ENCODE measurements around the gene ACVR2A. TPM values are rescaled to one million over a fixed set of nuclear protein-coding genes. Genes with fewer than 3 reads are reported as not detected.

ACVR2A gene
- total and polyA plus RNA-seq, 9 of the 15 experiments (the other 6 are each of a cell fraction or from before 2014, with no cell fraction given) = 1.2 to 3.9 (median 2.4) TPM

DNA sequence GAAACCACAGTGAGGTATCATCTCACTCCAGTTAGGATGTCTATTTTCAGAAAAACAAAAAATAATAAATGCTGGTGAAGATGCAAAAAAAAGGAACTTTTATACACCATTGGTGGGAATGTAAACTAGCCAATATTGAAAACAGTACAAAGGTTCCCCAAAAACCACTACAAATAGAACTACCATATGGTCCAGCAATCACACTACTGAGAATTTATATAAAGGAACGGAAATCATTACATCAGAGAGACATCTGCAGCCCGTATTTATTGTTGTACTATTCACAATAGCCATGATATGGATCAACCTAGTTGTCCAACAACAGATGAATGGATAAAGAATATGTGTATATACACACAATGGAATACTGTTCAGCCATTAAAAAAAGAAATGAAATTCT, 123.7 kb downstream of the ACVR2A start:
- Histone ChIP-seq H3K36me3 (ENCODE audit: control insufficient read depth, insufficient read depth, low read length) (peaks cover 14% of the 10 kb centered on the region; the same call in 2 of the 3 replicates), H2AFZ (ENCODE audit: low read depth, low read length) (no peak overlapping the region), H3K4me1 (replicated peaks in 1 of 2; ENCODE audit: control insufficient read depth in 2 of 2, insufficient read depth in 2 of 2, low read length in 2 of 2) (no peaks in the 10 kb centered on the region), H3K9me1 (ENCODE audit: control insufficient read depth, insufficient read depth, low read length) (no peaks in the 10 kb centered on the region), H3K27me3 (ENCODE audit: control insufficient read depth in 2 of 2, insufficient read depth in 2 of 2, low read length in 2 of 2) (no peaks in the 10 kb centered on the region), H3K4me3 (no peak overlapping the region), H3K9me3 (replicated peaks; ENCODE audit: control insufficient read depth, insufficient read depth, low read depth, low read length) (0 out of 2 replicates have a peak, but pooled peaks cover 2% of the 10 kb centered on the region), H4K20me1 (replicated peaks; ENCODE audit: control insufficient read depth, insufficient read depth, low read length) (no peaks in the 10 kb centered on the region), H3K9ac (ENCODE audit: insufficient read depth in 1 of 2, low read depth in 2 of 2, low read length in 2 of 2) (no peak overlapping the region), H3K27ac (ENCODE audit: extremely low read depth, low read depth, low read length) (no peak overlapping the region), H3K4me2 (ENCODE audit: insufficient read depth, low read length) (no peak overlapping the region), H3K79me2 (ENCODE audit: control insufficient read depth, insufficient read depth, low read length) (peaks cover 3% of the 10 kb centered on the region; the same call in 1 of the 3 replicates)
- no peak for DNase-seq (ENCODE audit: extremely low read depth in 1 of 4, low spot score in 3 of 4)
- BruUV-seq (replicated peaks) = no TSS peak
- in situ Hi-C loops (cut with MboI) (no loop called here), intact Hi-C loops (cut with micrococcal nuclease) (no loop called here)
- 83% methylated on average over 2 of the region's 2 CpGs for WGBS (ENCODE audit: insufficient coverage, low coverage, missing lambda C conversion rate)
- ChIA-PET CTCF (ENCODE audit: low intra/inter-chr PET ratio) (no interaction called here), POLR2A (no interaction called here)
- TF ChIP-seq ZNF311 (CRISPR knock-in tag; IDR thresholded peaks at IDR 0.05) = no peak
- TF ChIP-seq NR2F6 (CRISPR knock-in tag; IDR thresholded peaks at IDR 0.05) = no peak
- TF ChIP-seq NFE2L1 (tag; IDR thresholded peaks at IDR 0.05; ENCODE audit: borderline replicate concordance, low read depth) = no peak
- TF ChIP-seq, protein P1, sequence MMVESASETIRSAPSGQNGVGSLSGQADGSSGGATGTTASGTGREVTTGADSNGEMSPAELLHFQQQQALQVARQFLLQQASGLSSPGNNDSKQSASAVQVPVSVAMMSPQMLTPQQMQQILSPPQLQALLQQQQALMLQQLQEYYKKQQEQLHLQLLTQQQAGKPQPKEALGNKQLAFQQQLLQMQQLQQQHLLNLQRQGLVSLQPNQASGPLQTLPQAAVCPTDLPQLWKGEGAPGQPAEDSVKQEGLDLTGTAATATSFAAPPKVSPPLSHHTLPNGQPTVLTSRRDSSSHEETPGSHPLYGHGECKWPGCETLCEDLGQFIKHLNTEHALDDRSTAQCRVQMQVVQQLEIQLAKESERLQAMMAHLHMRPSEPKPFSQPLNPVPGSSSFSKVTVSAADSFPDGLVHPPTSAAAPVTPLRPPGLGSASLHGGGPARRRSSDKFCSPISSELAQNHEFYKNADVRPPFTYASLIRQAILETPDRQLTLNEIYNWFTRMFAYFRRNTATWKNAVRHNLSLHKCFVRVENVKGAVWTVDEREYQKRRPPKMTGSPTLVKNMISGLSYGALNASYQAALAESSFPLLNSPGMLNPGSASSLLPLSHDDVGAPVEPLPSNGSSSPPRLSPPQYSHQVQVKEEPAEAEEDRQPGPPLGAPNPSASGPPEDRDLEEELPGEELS (CRISPR knock-in tag; IDR thresholded peaks at IDR 0.05; ENCODE audit: borderline replicate concordance) = no peak
- no peak for TF ChIP-seq FOXA1 (IDR thresholded peaks at IDR 0.05; ENCODE audit: borderline replicate concordance)
- no peak for TF ChIP-seq ZNF124 (CRISPR knock-in tag; IDR thresholded peaks at IDR 0.05)
- TF ChIP-seq, protein P2, sequence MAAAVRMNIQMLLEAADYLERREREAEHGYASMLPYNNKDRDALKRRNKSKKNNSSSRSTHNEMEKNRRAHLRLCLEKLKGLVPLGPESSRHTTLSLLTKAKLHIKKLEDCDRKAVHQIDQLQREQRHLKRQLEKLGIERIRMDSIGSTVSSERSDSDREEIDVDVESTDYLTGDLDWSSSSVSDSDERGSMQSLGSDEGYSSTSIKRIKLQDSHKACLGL (CRISPR knock-in tag; IDR thresholded peaks at IDR 0.05; ENCODE audit: borderline replicate concordance, poor library complexity, severe bottlenecking) = no peak
- TF ChIP-seq NFYB (IDR thresholded peaks at IDR 0.05; ENCODE audit: extremely low read depth, insufficient read length) = no peak
- TF ChIP-seq, protein P3, sequence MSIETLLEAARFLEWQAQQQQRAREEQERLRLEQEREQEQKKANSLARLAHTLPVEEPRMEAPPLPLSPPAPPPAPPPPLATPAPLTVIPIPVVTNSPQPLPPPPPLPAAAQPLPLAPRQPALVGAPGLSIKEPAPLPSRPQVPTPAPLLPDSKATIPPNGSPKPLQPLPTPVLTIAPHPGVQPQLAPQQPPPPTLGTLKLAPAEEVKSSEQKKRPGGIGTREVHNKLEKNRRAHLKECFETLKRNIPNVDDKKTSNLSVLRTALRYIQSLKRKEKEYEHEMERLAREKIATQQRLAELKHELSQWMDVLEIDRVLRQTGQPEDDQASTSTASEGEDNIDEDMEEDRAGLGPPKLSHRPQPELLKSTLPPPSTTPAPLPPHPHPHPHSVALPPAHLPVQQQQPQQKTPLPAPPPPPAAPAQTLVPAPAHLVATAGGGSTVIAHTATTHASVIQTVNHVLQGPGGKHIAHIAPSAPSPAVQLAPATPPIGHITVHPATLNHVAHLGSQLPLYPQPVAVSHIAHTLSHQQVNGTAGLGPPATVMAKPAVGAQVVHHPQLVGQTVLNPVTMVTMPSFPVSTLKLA (conservative IDR thresholded peaks at IDR 0.05) = no peak
- no peak for TF ChIP-seq CREM (IDR thresholded peaks at IDR 0.05; ENCODE audit: low read depth)
- no peak for TF ChIP-seq ZNF175 (CRISPR knock-in tag; IDR thresholded peaks at IDR 0.05; ENCODE audit: low read depth)
- no peak for TF ChIP-seq PTRF (tag; IDR thresholded peaks at IDR 0.05)
- no peak for FAIRE-seq
- ATAC-seq = no peak
